NCI-H1105 (cell line): ENCODE results near the gene SLA2.

Experiments used
- DNase-seq: peaks from one replicate; lab custom pipeline; 2025; lab: John Stamatoyannopoulos, UW

SLA2 gene

DNA sequence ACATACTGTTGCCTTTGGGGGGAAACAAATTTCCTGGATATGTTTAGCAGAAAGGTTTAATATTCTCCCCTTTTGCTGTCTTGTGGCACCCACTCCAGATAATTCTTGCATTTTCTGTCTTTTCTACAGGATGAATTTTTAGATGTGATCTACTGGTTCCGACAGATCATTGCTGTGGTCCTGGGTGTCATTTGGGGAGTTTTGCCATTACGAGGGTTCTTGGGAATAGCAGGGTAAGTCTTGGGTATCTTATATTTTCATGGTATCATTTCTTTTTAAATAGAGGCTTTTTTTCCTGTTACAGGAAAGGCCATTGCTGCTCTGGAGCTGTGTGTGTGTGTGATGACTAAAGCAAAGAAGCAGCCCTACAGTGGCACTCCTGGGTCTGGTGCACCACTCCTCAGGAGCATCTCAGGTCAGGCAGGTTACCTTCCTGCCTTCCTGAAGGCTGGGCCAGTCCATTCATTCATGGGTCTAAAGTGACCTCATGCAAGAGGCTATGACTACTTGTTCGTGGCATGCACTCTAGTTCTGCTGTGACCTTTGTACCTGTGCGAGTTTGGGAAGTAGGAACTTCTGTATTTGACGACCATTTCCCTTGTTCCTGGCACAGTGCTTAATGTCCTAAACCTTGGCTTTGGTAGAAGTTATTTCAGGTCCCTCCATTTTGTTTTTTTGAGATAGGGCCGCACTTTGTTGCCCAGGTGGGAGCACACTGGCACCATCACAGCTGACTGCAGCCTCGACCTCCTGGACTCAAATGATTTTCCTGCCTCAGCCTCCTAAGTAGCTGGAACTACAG, 38.2 kb downstream of the SLA2 start:
- DNase-seq: no peak

DNA sequence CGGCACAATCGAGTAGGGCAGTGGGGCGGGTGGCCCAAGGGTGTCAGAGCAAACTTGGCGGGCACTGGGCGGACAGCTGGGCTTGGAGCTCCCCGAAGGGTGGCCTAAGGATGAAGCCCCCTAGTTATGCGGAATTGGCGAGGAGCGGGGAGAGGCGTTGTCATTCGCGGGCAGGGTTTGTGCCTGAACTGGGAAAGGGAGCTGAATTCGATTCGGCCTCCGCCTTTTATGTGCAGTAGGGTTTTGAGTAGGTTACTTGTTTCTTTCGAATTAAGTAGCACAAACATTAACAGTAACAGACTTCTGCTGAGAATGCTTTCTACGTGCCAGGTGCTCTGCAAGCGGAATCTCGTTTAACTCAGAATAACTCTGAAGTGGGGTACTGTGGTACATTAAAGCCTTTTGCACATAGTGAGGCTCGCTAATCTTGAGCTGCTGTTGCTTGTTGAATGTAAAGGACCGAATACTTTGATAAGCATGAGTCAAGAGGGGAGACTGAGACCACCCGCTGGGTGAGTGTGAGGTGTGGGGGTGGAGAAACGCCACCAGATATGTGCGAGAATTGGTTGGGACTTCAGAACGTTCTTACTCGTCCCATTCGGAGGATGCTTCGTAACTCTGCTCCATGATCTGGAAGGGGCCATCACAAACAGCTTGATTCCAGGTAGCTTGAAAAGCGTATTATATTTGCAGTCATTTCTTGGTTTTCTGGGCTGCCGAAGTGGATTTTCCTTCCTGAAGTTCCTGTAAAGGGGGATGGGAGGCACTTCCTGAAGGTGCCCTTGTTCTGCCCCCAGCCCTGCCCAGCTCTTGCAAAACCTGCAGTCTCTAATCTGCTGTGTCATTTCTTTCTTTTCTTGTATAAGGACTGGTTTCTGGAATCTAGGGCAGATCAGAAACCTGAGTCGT, 39.6 kb downstream of the SLA2 start:
- no peak for DNase-seq

DNA sequence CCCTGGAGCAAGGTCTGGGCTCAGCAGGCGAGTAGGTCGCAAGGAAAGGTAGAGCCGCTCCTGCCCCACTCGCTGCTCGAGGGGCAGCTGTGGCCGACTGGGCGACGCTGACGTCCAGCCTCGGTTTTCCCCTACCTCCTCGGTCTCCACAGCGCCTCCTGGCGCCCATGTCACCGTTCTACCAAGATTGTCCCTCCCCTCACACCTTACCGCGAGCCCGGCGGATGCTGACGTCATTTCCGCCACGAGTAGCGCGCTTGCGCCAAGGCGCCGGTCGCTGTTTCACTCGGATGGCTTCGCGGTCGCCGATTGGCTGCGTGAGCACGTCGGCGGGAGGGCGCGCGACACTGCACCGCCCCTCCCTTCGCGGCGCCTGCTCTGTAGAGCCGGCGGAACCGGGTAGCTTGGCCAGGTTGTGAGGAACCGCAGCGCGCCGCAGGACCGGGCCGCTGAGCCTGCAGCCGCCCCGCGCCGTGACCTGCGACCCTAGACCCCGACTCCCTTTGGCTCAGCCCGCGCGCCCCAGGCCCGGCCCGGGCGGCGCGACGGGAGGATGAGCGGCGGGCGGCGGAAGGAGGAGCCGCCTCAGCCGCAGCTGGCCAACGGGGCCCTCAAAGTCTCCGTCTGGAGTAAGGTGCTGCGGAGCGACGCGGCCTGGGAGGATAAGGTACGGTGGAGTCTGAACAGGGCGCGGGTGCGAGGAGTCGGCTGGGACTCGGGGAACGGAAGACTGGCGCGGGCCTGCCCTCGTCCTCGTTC, 40.4 kb downstream of the SLA2 start, which contains the start of gene RAB5IF:
RAB5IF (plus strand) TSS at position 381 of the 759 bp plus-strand sequence; CDS start at position 554, 173 bp downstream.
- peak; percentile 98 for DNase-seq

DNA sequence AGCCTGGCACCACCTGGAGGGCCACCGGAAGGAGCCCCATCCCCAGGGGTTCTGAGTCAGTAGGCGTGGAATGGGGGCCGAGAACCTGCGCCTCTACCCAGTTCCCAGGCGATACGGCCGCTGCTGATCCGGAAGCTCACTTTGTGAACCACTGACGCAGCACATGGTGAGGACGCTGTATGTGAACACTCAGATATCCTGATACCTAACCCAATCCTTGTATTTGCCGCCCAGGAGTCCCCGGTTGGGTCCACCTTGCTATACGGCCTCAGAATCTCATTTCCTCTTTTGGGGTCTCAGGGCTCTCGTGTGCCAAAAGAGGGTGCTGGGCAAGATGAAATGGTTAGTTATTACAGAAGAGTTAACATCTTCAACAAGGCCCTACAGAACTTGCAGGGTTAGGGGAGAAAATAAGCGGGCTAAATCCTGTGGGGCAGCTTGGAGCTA, 41.0 kb downstream of the SLA2 start:
- no peak for DNase-seq

DNA sequence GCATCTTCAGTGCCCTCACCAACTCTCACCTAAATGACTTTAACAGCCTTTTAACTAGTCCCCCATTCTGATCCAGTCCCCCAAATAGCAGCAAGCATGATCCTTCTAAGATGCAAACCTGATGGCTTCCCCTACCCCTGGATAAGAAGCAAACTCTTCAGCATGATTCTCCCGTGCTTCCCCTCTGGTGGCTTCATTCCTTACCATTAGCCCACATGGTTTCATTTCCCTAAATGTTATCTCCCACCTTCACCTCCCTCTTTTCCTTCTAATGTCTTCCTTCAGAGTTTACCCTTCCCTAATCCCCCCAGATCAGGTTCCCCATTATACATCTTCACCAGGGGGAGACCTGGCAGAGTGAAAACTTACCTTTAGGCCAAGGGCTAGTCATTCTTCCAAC, 44.5 kb downstream of the SLA2 start:
- DNase-seq: no peak

DNA sequence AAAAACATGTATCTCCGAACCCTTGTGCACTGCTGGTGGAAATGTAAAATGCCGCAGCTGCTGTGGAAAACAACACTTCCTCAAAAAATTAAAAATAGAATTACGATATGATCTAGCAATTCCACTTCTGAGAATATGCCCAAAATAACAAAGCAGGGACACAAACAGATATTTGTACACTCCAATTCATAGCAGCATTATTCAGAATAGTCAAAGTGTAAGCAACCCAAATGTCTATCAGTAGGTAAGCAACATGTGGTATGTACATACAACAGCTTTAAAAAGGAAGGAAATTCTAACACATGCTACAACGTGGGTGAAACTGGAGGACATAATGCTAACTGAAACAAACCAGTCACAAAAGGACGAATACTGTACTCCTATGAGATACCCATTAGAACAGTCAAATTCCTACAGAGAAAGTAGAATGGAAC, 46.1 kb downstream of the SLA2 start:
- no peak for DNase-seq

DNA sequence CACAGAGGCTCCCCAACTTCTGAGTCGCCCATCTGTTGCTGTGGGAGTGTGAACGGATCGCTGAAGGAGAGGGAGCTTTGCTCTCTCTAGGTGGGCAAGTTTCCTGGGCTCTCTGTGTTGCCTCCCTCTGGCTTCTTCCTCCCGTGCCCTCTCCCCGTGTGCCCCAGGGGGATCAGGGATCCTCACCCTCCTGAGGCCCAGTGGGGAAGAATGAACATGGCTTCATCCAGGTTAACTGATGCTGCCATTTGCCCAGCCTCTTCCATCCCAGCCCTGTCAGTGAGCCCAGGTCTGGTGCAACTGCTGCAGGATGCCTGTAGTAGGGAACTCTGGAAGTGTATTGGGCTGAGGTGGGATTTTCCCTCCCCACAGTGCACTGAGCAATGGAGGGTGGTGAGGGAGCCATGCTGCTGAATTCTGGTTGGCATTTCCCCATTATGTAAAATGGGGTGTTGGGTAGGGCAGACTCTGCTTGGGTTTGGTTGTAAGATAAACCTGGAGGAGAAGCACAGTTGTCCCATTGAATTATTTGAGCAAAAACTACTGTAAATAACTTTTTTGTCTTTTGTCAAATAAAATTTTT, 52.6 kb downstream of the SLA2 start:
- DNase-seq: no peak

DNA sequence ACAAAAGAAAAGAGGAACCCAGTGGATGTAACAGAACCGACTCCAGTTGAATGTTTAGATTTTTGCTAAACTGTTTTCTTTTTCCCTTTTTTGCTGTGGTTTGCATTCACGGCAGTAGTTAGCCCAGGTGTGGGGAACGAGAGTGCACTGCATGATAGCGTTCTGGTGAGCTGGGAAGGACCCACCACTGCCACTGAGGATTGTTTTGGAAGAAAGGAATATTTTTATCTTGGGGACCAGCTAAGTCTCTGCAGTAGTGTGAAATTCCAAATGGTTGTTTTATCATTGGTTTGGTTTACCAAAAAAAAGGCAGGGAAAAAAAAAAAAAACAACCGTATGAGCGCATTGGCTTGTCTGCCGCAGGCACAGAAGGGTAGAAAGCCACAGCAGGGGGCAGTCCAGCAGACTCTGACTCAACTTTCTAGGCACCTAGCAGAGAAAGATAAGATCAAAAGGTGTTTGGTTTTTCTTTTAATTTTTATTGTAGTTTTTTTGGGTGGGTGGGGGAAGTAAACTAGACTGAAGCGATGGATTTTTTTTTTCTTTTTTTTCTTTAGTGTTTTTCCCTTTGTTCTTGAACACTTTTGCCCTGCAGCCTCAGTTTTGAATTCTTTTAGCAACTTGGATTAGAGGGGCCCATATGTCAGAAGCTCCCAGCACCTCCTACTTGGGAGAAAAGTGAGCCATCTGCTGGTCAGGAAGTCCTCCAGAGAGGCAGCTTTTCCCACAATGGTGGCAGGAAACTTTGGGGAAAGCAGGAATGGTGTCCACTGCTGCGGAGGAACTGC, 53.9 kb downstream of the SLA2 start:
- DNase-seq: peak; percentile 27

DNA sequence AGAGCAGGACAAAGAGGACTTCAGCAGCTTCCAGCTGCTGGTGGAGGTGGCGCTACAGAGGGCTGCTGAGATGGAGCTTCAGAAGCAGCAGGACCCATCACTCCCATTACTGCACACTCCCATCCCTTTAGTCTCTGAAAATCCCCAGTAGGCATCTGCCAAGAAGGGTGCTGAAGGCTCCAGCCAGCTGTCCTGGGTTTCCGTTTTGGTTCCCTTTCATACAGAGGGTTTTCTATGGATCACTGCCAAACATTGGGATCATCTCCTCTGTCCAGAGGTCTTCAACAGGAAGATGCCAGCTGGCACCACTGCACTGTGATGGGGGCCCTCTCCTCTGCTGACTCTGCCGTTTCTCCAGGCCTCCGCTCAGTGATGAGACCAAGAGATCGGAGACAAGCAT, 54.7 kb downstream of the SLA2 start:
- no peak for DNase-seq

DNA sequence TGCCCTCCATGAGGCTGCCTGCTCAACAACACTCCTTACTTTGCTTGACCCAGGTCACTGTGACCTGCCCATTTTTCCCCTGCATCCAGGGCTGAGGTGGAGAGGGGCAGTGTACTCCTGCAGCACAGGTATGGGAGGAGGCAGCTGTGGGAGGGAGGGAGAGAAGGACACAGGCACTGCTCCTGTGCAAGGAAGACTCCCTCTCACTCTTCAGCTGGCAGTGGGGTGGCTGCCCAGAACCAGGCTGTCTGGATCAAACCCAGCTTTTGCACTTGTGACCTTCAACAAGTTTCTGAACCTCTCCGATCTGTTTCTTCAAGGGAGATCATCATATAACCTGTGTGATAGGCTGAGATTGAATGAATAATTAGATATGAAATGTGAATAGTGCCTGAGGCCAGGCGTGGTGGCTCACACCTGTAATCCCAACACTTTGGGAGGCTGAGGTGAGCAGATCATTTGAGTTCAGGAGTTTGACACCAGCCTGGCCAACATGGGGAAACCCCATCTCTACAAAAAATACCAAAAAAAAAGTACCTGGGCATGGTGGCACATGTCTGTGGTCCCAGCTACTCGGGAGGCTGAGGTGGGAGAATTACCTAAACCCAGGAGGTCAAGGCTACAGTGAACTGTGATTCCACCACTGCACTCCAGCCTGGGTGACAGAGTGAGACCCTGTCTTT, 58.5 kb downstream of the SLA2 start:
- no peak for DNase-seq

DNA sequence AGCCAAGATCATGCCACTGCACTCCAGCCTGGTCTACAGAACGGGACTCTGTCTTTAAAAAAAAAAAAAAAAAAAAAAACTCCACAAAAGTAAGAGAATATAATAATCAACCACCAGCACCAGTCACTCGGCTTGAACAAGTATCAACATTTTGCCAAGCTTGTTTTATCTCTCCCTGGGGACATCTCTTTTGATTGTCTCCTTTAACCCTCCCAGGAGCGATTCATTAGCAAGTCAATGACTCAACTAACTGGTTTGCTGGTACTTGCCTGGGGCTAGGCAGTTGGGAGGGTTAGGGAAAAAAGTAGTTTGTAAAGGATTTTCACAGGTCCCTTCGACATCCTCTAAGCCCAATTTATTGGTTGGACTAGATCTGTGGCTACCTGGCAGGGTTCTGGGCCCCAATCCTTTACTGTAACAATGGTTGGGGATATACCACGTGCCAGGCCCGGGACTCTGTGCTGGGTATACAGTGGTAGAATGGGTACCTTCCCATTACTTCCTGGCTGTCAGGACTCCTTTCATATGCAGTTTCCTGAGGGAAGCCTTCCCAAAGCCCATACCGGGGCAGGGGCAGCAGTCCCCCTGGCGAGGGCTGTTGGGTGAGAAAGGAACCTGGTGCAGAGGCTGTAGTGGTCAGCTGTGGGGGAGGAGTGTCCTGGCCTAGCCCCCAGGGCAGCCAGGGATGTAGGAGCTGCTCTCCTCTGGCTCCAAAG, 60.4 kb downstream of the SLA2 start:
- no peak for DNase-seq

DNA sequence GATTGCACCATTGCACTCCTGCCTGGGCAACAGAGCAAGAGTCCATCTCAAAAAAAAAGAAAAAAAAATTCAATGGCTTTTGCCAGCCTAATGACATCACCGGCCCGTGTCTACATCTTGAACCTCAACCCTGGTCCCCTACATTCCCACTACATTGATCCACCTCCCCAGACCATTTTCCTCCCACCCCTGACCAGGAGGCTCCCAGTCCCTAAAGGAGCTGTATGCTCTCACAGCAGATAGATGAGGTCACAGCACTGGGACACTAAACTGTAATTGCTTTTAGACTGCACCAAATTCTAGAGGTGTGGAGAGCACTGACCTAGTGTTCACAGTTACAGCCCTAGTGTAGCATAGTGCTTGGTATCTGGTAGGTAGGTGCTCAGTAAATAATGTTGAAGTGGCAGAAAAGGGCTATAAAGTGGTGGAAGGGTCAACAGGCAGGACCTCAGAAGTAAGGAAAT, 61.9 kb downstream of the SLA2 start:
- no peak for DNase-seq

DNA sequence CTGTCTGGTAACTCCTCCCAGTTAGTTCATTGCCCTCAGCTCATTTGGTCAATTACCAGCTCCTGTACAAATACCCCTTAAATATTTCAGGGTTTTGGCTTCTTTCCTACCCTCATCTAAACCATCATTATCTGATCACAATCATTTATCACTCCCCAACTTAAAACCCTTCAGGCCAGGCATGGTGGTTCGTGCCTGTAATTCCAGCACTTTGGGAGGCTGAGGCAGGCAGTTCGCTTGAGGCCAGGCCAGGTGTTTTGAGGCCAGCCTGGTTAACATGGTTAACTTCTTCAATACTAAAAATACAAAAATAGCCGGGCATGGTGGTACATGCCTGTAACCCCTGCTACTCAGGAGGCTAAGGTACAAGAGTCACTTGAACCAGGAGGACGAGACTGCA, 63.2 kb downstream of the SLA2 start:
- no peak for DNase-seq

DNA sequence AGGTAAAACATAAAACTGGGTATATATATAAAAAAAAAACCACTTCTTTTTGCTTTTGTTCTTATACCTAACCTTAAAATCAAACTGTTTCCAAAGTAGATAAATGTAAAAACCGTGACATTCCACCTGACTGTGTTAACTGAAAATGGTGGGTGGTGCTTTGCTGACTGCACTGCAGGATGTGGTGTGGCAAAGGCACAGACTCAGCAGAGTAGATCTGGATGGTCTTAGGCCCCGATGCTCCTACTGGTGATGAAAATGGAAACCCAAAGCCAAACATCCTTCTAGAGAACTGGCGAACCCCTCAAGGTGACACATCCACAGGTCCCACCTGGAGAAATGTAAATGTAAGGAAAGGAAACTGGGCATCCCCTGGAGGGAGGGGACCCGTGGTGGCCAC, 63.7 kb downstream of the SLA2 start:
- no peak for DNase-seq

DNA sequence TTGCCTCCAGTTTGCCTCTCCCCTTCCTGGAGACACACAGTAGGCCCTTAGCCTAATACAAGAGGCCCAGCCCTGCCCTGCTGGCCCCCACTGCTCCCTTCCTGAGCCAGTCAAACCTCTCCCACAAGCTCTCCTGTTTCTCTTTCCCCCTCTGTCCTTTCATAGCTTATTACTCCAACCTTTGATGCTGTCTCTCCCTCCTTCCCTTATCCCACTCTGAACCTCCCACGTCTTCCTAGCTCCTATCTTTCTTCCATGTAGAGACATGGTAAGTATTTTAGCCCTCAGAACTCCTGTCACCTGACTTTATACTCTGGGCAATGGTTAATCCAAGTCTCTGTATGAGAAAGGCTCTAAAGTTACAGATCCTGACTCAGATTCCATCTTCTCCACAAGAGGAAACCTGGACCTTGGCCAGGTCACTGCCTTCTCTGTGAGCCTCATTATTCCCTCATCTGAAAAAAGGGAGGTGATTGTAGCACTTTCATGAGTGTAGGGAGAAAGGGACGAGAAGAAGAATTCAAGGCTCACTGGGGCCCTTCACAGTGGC, 65.9 kb downstream of the SLA2 start:
- DNase-seq: no peak

DNA sequence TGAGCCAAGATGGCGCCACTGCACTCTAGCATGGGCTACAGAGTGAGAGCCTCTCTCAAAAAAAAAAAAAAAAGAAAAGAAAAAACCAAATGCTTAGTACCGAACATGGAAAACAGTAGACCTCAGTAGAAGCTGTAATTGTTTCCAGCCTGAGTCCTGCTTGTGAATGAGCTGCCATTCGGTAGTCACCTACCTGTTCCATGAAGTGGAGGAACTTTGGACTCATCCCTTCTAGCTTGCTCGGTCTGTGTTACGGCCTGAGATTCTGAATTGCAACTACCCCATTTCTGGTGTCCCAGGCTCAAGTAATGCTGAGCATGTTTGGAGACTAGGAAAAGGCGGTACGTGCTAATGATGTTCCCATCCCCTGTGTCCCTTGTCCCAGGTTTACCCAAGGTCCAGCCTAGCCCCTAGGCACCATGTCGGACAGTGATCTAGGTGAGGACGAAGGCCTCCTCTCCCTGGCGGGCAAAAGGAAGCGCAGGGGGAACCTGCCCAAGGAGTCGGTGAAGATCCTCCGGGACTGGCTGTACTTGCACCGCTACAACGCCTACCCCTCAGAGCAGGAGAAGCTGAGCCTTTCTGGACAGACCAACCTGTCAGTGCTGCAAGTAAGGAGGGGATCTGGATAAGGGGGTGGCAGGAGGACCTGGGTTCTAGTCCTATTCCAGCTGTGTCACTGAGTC, 67.5 kb downstream of the SLA2 start:
- no peak for DNase-seq

DNA sequence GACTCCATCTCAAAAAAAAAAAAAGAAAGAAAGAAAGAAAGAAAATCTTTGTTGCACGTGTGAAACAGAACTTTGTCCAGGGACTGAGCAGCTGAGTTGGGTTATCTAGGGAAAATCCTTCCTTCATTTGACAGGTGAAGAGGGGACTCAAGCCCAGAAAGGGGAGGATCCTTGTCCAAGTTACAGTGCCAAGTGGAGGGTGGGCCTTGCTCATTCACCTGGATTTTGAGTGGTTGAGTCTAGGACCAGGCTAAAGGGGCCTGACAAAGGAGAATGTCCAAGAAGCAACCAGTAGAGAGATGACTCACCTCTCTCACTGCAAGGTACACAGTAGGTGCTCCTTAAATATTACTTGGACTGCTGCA, 69.9 kb downstream of the SLA2 start:
- no peak for DNase-seq

DNA sequence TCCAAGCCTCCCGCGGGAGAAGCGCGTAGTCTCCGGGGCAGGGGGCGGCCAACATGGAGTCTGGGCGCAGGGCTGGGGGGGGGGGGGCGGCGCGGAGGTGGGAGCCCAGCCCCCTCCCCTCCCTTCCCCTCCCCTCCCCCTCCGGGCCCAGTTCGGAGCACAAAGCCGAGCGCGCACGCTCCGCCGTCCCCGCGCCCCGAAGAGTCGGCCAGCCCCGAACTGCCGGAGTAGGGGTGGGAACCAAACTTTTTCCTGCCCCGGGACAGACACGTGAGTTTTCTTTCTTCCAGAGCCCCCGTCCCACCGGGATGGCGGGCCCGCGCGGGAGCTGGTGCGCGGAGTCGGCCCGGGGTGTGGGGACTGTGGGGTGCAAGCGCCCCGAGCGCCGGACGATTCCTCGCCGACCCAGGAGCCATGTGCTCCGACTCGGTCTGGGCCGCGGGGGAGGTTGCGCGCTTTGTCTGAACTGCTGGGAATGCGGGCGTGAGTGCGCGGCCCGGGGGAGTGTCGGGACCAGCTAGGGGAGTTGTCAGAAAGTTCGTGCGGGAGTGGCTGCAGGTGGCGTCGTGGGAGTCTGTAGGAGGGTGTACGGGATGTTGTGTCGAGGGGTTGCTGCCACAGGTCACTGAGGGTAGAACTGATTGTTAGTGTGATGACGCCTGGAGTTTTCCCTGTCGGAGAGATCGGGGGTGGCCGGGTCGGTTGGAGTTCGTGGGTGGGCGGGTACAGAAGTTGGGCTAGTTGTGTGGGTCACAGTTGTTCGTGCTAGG, 71.4 kb downstream of the SLA2 start:
- DNase-seq: no peak
